Measurements from ENCODE around the gene AGBL5.

DNA sequence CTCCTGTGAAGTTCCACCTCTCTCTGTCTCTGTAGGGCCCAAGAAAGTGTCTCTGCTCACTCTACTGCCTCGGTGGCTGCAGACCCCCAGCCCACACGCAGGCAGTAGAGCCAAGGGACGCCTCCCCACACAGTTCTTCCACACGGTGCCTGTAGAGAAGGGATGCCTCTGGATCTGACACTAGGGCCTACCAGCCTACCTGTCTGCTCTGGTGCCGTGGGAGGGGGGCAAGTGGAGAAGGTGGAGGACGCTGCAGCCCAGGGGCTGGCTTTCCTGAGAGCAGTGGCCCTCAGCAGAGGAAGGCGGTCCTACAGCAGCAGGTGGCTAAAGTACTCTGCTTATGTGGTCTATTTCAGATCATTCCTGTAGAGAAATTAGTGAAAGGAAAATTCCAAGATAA, 27.7 kb upstream of the AGBL5 start:
- no peak for TF ChIP-seq POLR2AphosphoS5 (IDR thresholded peaks at IDR 0.05; ENCODE audit: low read depth)
- TF ChIP-seq, protein P1, sequence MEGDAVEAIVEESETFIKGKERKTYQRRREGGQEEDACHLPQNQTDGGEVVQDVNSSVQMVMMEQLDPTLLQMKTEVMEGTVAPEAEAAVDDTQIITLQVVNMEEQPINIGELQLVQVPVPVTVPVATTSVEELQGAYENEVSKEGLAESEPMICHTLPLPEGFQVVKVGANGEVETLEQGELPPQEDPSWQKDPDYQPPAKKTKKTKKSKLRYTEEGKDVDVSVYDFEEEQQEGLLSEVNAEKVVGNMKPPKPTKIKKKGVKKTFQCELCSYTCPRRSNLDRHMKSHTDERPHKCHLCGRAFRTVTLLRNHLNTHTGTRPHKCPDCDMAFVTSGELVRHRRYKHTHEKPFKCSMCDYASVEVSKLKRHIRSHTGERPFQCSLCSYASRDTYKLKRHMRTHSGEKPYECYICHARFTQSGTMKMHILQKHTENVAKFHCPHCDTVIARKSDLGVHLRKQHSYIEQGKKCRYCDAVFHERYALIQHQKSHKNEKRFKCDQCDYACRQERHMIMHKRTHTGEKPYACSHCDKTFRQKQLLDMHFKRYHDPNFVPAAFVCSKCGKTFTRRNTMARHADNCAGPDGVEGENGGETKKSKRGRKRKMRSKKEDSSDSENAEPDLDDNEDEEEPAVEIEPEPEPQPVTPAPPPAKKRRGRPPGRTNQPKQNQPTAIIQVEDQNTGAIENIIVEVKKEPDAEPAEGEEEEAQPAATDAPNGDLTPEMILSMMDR (IDR thresholded peaks at IDR 0.05; ENCODE audit: insufficient read depth, low read length): no peak
- TF ChIP-seq, protein P2, sequence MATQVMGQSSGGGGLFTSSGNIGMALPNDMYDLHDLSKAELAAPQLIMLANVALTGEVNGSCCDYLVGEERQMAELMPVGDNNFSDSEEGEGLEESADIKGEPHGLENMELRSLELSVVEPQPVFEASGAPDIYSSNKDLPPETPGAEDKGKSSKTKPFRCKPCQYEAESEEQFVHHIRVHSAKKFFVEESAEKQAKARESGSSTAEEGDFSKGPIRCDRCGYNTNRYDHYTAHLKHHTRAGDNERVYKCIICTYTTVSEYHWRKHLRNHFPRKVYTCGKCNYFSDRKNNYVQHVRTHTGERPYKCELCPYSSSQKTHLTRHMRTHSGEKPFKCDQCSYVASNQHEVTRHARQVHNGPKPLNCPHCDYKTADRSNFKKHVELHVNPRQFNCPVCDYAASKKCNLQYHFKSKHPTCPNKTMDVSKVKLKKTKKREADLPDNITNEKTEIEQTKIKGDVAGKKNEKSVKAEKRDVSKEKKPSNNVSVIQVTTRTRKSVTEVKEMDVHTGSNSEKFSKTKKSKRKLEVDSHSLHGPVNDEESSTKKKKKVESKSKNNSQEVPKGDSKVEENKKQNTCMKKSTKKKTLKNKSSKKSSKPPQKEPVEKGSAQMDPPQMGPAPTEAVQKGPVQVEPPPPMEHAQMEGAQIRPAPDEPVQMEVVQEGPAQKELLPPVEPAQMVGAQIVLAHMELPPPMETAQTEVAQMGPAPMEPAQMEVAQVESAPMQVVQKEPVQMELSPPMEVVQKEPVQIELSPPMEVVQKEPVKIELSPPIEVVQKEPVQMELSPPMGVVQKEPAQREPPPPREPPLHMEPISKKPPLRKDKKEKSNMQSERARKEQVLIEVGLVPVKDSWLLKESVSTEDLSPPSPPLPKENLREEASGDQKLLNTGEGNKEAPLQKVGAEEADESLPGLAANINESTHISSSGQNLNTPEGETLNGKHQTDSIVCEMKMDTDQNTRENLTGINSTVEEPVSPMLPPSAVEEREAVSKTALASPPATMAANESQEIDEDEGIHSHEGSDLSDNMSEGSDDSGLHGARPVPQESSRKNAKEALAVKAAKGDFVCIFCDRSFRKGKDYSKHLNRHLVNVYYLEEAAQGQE (IDR thresholded peaks at IDR 0.05; ENCODE audit: insufficient replicate concordance, low read depth): no peak

Measured in HL-60 (cell line).